ENCODE measurements around the gene TMEM106C. TPM values are rescaled to one million over a fixed set of nuclear protein-coding genes. Genes with fewer than 3 reads are reported as not detected.

The TMEM106C gene
- total and polyA plus RNA-seq, 2 of the 4 experiments (the other 2 are of a cell fraction) = 72.1 to 74.6 TPM

DNA sequence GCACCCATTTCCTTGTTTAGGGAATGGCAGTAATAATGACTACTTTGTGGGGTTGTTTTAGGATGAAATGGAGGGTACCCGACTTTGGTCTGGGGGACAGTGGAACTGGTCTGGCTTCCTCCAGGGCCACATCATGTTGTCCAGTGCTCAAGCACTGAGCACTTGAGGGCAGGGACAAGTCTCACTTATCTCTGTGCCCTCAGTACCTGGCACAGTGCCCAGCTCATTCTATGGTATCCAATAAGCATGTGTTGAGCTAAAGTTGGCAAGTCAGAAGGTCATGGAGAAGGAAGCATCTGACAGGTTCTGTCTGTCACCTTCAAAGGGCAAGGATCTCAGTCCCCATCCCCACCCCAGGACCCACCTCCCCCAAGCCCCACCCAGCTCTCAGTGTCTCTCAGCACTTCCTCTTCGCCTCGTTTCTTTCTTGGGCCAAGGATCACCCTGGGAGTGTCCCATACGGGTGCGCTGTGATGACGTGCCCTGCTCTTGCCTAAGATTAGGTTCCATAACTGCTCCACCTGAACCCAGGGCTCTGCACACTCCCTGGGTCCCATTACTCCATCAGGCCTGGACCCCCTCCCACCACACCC lies 24.3 kb upstream of the TMEM106C start:
- CTCF ChIA-PET = interaction anchor here (0.6 kb wide), 1 partner anchor 57 kb away, joined by 3 read pairs; no protein-coding TSS in a partner anchor
- H3K4me2 ChIP-seq (ENCODE audit: low read depth, low read length) = no peak overlapping the region
- in situ Hi-C loops (cut with MboI; ENCODE audit: low sequenced_read_pairs) = no loop called here

More for the DNA sequence above, 24.3 kb upstream of the TMEM106C start:
- H2AK9ac ChIP-seq (replicated peaks; ENCODE audit: low read depth, low read length, poor library complexity) = no peak overlapping the region
- H2BK20ac ChIP-seq (ENCODE audit: low read depth, low read length) = peak overlapping the region; percentile 14; the same call in 1 of the 2 replicates
- no peaks in the 10 kb centered on the region; the same call in 1 of the 2 replicates for H4K20me1 ChIP-seq (ENCODE audit: insufficient read depth, low read length)
- dilution Hi-C loops (cut with HindIII; ENCODE audit: low sequenced_read_pairs, unreplicated experiment) (no loop called here), intact Hi-C loops (cut with micrococcal nuclease) (no loop called here)
- peaks cover 14% of the 10 kb centered on the region for H3K27me3 ChIP-seq (ENCODE audit: control insufficient read depth, insufficient read depth, low read length)
- no peak overlapping the region for H2BK5ac ChIP-seq (ENCODE audit: low read depth, low read length, poor library complexity, severe bottlenecking)
- DNase-seq (no peak), ATAC-seq (ENCODE audit: low read depth) (no peak)
- 0 out of 2 replicates have a peak overlapping the region, but pooled peaks have one; percentile 20 for H3K4ac ChIP-seq (ENCODE audit: low read depth, low read length)
- no TSS peak for BruUV-seq (replicated peaks)
- peaks cover 8% of the 10 kb centered on the region for H3K4me1 ChIP-seq (ENCODE audit: control insufficient read depth, insufficient read depth, low read length)
- no peak overlapping the region for H2AFZ ChIP-seq (replicated peaks; ENCODE audit: low read length, poor library complexity)
- 0 out of 2 replicates have a peak overlapping the region, but pooled peaks have one; percentile 11 for H2AK5ac ChIP-seq (ENCODE audit: low read depth, low read length)
- H4K5ac ChIP-seq (ENCODE audit: low read depth, low read length) = no peak overlapping the region
- no peak for TF ChIP-seq MAFK (IDR thresholded peaks at IDR 0.05; ENCODE audit: low read depth, low read length)
- TF ChIP-seq RAD21 (IDR thresholded peaks at IDR 0.05; ENCODE audit: low read length) = no peak
- TF ChIP-seq, protein P1, sequence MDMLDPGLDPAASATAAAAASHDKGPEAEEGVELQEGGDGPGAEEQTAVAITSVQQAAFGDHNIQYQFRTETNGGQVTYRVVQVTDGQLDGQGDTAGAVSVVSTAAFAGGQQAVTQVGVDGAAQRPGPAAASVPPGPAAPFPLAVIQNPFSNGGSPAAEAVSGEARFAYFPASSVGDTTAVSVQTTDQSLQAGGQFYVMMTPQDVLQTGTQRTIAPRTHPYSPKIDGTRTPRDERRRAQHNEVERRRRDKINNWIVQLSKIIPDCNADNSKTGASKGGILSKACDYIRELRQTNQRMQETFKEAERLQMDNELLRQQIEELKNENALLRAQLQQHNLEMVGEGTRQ (IDR thresholded peaks at IDR 0.05; ENCODE audit: low read depth, low read length) = no peak
- TF ChIP-seq CHD1 (IDR thresholded peaks at IDR 0.05; ENCODE audit: low read depth, low read length) = no peak
- TF ChIP-seq BHLHE40 (IDR thresholded peaks at IDR 0.05; ENCODE audit: low read depth, low read length) = no peak
- no peak for TF ChIP-seq FOS (IDR thresholded peaks at IDR 0.05; ENCODE audit: low read depth, low read length)
- no peak for TF ChIP-seq MAZ (IDR thresholded peaks at IDR 0.05; ENCODE audit: borderline replicate concordance, low read depth, low read length)
- TF ChIP-seq, protein P2, sequence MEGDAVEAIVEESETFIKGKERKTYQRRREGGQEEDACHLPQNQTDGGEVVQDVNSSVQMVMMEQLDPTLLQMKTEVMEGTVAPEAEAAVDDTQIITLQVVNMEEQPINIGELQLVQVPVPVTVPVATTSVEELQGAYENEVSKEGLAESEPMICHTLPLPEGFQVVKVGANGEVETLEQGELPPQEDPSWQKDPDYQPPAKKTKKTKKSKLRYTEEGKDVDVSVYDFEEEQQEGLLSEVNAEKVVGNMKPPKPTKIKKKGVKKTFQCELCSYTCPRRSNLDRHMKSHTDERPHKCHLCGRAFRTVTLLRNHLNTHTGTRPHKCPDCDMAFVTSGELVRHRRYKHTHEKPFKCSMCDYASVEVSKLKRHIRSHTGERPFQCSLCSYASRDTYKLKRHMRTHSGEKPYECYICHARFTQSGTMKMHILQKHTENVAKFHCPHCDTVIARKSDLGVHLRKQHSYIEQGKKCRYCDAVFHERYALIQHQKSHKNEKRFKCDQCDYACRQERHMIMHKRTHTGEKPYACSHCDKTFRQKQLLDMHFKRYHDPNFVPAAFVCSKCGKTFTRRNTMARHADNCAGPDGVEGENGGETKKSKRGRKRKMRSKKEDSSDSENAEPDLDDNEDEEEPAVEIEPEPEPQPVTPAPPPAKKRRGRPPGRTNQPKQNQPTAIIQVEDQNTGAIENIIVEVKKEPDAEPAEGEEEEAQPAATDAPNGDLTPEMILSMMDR (conservative IDR thresholded peaks at IDR 0.05; ENCODE audit: low read depth, low read length) = no peak
- no peak for TF ChIP-seq RCOR1 (IDR thresholded peaks at IDR 0.05; ENCODE audit: insufficient replicate concordance, low read length)
- TF ChIP-seq MXI1 (IDR thresholded peaks at IDR 0.05; ENCODE audit: borderline replicate concordance, low read depth, low read length) = no peak
- TF ChIP-seq CEBPB (IDR thresholded peaks at IDR 0.05; ENCODE audit: low read depth, low read length) = no peak
- no peak for TF ChIP-seq POLR2A (IDR thresholded peaks at IDR 0.05; ENCODE audit: low read depth, low read length)
- no peak for TF ChIP-seq NFE2L2 (IDR thresholded peaks at IDR 0.05; ENCODE audit: low read depth, low read length)
- no peak for TF ChIP-seq RFX5 (IDR thresholded peaks at IDR 0.05; ENCODE audit: low read depth, low read length)
- WGBS, 2 experiments (ENCODE audit: extremely low coverage in 2 of 2, insufficient read length in 1 of 2) = 80% methylated on average over 1 of the region's 6 CpGs; no CpG with 5 or more reads in 1 of the 2 experiments
- POLR2A ChIA-PET (ENCODE audit: unreplicated experiment) = no interaction called here
- H3K4me3 ChIP-seq (ENCODE audit: insufficient read depth, low read depth, low read length) = no peak overlapping the region
- no peak overlapping the region for H4K91ac ChIP-seq (ENCODE audit: insufficient read depth, low read depth, low read length)
- H3K18ac ChIP-seq (ENCODE audit: low read depth, low read length) = no peak overlapping the region
- H3K36me3 ChIP-seq (ENCODE audit: control insufficient read depth, insufficient read depth, low read length) = no peaks in the 10 kb centered on the region
- no peak overlapping the region for H3K9ac ChIP-seq (ENCODE audit: low read depth, low read length)
- H3K79me1 ChIP-seq (ENCODE audit: low read depth in 1 of 2, low read length in 2 of 2) = no peaks in the 10 kb centered on the region
- H2BK15ac ChIP-seq (ENCODE audit: low read depth, low read length) = 0 out of 3 replicates have a peak overlapping the region, but pooled peaks have one; percentile 14
- no peak overlapping the region; the same call in 1 of the 2 replicates for H3K14ac ChIP-seq (replicated peaks; ENCODE audit: low read depth, low read length)
- peaks cover 17% of the 10 kb centered on the region for H3K9me1 ChIP-seq (ENCODE audit: insufficient read depth, low read length)
- no peak overlapping the region for H2BK120ac ChIP-seq (ENCODE audit: low read depth, low read length)
- no peak overlapping the region for H4K8ac ChIP-seq (ENCODE audit: low read depth in 2 of 2, low read length in 2 of 2)
- no peak overlapping the region for H3K27ac ChIP-seq (ENCODE audit: insufficient read depth, low read length)
- no peak overlapping the region for H3K23ac ChIP-seq (ENCODE audit: low read depth, low read length)
- H3K56ac ChIP-seq (ENCODE audit: extremely low read depth, insufficient read depth, low read length) = no peak overlapping the region
- H3K9me3 ChIP-seq (ENCODE audit: control insufficient read depth, insufficient read depth, low read length) = no peaks in the 10 kb centered on the region

All from IMR-90 (cell line).